K562 (cell line): Measurements from ENCODE around the gene FANCC. TPM values are rescaled to one million over a fixed set of nuclear protein-coding genes. Genes with fewer than 3 reads are reported as not detected.
A peak's percentile ranks its signal among the peaks of the same experiment; 100 is the strongest.

Source experiments
- DIDO1 ChIP-seq: fragments of 450-650 bp; IDR thresholded peaks from 2 replicates; pipeline ENCODE4 v1.6.1; 2016; ENCODE audit warnings: low read depth, missing biosample characterization, missing genetic modification characterization
- FUS ChIP-seq: fragments of 200-400 bp; formaldehyde crosslinking; optimal IDR thresholded peaks from 2 replicates; pipeline ENCODE3; 2017; ENCODE audit warnings: low read depth, low read length
- HMG20B ChIP-seq: fragments of 250-450 bp; sonication (Bioruptor Pico); IDR thresholded peaks from 2 replicates; pipeline ENCODE4 v1.5.0; 2021; ENCODE audit warnings: mild to moderate bottlenecking
- ILK ChIP-seq: fragments of 450-650 bp; IDR thresholded peaks from 2 replicates; pipeline ENCODE4 v1.6.1; 2016; ENCODE audit warnings: missing genetic modification characterization, low read depth, mild to moderate bottlenecking, missing compliant biosample characterization, moderate library complexity, borderline replicate concordance
- PYGO2 ChIP-seq: fragments of 450-650 bp; IDR thresholded peaks from 2 replicates; pipeline ENCODE4 v1.6.1; 2016; ENCODE audit warnings: mild to moderate bottlenecking, missing genetic modification characterization, moderate library complexity, missing compliant biosample characterization
- RBM17 ChIP-seq: fragments of 200-400 bp; formaldehyde crosslinking; IDR thresholded peaks from 2 replicates; pipeline ENCODE4 v1.6.1; 2017; ENCODE audit warnings: low read depth, mild to moderate bottlenecking, low read length, borderline replicate concordance
- SIRT6 ChIP-seq: IDR thresholded peaks from one replicate; pipeline ENCODE4 v1.6.1; 2012; ENCODE audit warnings: low read depth, mild to moderate bottlenecking, control low read depth, inconsistent platforms, low read length, moderate library complexity
- SREBF1 ChIP-seq: fragments of 150-350 bp; IDR thresholded peaks from 2 replicates; pipeline ENCODE4 v1.6.1; 2014; ENCODE audit warnings: antibody characterized with exemption, low read depth, low read length, borderline replicate concordance
- ZBTB7A ChIP-seq: IDR thresholded peaks from 2 replicates; pipeline ENCODE4 v1.6.1; 2011; ENCODE audit warnings: low read depth, mild to moderate bottlenecking, low read length, moderate library complexity, borderline replicate concordance; ENCODE audit not compliant: control insufficient read depth
- ZNF785 ChIP-seq: fragments of 250-450 bp; sonication (Bioruptor Pico); IDR thresholded peaks from 2 replicates; pipeline ENCODE4 v1.4.0; 2020; ENCODE audit warnings: mild to moderate bottlenecking
- polyA plus RNA-seq, 8 experiments: library from polyadenylated mRNA; depleted of rRNA in 4 of 8; stranded (reverse) in 5 of 8; unstranded in 3 of 8; fragments of >200 nt; fragmentation: Nextera tagmentation in 2 of 8; fragmentation: Illumina TruSeq in 1 of 8; extraction: Ambion mirVana in 2 of 8; extraction: Trizol in 1 of 8; gene quantifications; 2 replicates each; pipeline versions ENCODE4 v1.2.1 to v1.2.3, GENCODE V29; 2011 to 2014; ENCODE audit warnings: inconsistent platforms in 1 of 8, missing spikeins in 1 of 8
- total RNA-seq, 7 experiments: library from RNA; depleted of rRNA in 6 of 7; stranded (reverse); fragments of >200 nt in 6 of 7; fragmentation: Illumina TruSeq in 2 of 7; extraction: Trizol in 2 of 7; gene quantifications; 2 replicates each; pipeline versions ENCODE4 v1.2.1 to v1.2.3, GENCODE V29; 2011 to 2021; ENCODE audit warnings: low replicate concordance in 1 of 7
- TF ChIP-seq, protein P1 (sequence below): fragments of 450-650 bp; IDR thresholded peaks from 2 replicates; pipeline ENCODE4 v1.6.1; 2018; ENCODE audit not compliant: partially characterized antibody
- TF ChIP-seq, protein P2 (sequence below): sonication (generic); formaldehyde crosslinking; IDR thresholded peaks from 2 replicates; pipeline ENCODE4 v1.8.0; 2022; ENCODE audit warnings: mild to moderate bottlenecking, missing genetic modification reagents
- TF ChIP-seq, protein P3 (sequence below): IDR thresholded peaks from 2 replicates; pipeline ENCODE4 v1.6.1; 2014; ENCODE audit warnings: antibody characterized with exemption
- TF ChIP-seq, protein P4 (sequence below): fragments of 250-450 bp; sonication (Bioruptor Pico); IDR thresholded peaks from 2 replicates; pipeline ENCODE4 v1.5.0; 2021
- TF ChIP-seq, protein P5 (sequence below): IDR thresholded peaks from 3 replicates; pipeline ENCODE4 v1.6.1; 2011; ENCODE audit warnings: borderline replicate concordance, mild to moderate bottlenecking; ENCODE audit not compliant: insufficient read length, insufficient read depth

The FANCC gene
- total and polyA plus RNA-seq, 9 of the 15 experiments (the other 6 are each of a cell fraction or from before 2014, with no cell fraction given), result 4.6 to 18.4 (median 14.2) TPM

DNA sequence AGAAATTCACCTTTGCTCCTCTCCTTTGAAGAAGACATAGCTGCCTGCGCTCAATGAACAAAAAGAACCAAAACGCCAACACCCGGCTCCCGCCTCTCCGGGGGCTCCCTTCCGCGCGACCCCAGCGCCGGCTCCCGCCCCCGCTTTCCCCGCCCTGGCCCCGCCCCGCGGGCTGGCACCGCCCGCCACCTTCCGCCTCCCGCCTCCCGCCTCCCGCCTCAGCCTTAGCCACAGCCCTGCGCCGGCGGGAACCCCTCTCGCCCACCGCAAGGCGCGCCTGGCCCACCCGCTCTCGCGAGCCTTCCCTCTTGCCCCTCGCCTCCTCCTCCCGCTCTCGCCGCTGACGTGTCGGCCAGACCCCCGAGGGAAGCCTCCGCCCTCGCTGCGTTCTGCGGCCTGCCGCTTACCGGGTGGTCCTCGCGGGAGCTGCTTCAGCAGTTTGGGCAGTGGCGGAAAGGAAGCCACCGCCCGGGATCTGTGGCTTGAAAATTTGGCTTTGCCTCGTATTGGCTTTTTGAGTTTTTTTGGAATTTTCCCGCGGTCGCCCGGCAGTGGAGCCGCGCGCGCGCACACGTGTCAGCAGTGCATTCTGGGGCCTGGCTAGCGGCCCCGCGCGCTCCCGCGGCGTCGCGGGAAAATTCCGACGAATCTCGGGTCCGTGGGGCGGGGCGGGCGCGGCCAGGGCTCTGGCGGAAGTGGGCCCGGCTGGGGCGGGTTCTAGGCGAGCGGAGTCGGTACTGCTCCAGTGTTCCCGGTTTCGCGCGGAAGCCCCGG, at the start of gene FANCC (continued):
- TF ChIP-seq, protein P1, sequence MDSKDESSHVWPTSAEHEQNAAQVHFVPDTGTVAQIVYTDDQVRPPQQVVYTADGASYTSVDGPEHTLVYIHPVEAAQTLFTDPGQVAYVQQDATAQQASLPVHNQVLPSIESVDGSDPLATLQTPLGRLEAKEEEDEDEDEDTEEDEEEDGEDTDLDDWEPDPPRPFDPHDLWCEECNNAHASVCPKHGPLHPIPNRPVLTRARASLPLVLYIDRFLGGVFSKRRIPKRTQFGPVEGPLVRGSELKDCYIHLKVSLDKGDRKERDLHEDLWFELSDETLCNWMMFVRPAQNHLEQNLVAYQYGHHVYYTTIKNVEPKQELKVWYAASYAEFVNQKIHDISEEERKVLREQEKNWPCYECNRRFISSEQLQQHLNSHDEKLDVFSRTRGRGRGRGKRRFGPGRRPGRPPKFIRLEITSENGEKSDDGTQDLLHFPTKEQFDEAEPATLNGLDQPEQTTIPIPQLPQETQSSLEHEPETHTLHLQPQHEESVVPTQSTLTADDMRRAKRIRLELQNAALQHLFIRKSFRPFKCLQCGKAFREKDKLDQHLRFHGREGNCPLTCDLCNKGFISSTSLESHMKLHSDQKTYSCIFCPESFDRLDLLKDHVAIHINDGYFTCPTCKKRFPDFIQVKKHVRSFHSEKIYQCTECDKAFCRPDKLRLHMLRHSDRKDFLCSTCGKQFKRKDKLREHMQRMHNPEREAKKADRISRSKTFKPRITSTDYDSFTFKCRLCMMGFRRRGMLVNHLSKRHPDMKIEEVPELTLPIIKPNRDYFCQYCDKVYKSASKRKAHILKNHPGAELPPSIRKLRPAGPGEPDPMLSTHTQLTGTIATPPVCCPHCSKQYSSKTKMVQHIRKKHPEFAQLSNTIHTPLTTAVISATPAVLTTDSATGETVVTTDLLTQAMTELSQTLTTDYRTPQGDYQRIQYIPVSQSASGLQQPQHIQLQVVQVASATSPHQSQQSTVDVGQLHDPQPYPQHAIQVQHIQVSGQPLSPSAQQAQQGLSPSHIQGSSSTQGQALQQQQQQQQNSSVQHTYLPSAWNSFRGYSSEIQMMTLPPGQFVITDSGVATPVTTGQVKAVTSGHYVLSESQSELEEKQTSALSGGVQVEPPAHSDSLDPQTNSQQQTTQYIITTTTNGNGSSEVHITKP, result peak; percentile 92
- TF ChIP-seq, protein P2, sequence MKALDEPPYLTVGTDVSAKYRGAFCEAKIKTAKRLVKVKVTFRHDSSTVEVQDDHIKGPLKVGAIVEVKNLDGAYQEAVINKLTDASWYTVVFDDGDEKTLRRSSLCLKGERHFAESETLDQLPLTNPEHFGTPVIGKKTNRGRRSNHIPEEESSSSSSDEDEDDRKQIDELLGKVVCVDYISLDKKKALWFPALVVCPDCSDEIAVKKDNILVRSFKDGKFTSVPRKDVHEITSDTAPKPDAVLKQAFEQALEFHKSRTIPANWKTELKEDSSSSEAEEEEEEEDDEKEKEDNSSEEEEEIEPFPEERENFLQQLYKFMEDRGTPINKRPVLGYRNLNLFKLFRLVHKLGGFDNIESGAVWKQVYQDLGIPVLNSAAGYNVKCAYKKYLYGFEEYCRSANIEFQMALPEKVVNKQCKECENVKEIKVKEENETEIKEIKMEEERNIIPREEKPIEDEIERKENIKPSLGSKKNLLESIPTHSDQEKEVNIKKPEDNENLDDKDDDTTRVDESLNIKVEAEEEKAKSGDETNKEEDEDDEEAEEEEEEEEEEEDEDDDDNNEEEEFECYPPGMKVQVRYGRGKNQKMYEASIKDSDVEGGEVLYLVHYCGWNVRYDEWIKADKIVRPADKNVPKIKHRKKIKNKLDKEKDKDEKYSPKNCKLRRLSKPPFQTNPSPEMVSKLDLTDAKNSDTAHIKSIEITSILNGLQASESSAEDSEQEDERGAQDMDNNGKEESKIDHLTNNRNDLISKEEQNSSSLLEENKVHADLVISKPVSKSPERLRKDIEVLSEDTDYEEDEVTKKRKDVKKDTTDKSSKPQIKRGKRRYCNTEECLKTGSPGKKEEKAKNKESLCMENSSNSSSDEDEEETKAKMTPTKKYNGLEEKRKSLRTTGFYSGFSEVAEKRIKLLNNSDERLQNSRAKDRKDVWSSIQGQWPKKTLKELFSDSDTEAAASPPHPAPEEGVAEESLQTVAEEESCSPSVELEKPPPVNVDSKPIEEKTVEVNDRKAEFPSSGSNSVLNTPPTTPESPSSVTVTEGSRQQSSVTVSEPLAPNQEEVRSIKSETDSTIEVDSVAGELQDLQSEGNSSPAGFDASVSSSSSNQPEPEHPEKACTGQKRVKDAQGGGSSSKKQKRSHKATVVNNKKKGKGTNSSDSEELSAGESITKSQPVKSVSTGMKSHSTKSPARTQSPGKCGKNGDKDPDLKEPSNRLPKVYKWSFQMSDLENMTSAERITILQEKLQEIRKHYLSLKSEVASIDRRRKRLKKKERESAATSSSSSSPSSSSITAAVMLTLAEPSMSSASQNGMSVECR (CRISPR knock-in tag), result 0 out of 2 replicates have a peak, but pooled peaks have one; percentile 44
- TF ChIP-seq FUS (peak; percentile 37), ZNF785 (CRISPR knock-in tag) (no peak), SIRT6 (no peak), SREBF1 (no peak), ILK (no peak), RBM17 (no peak), HMG20B (CRISPR knock-in tag) (no peak), ZBTB7A (peak; percentile 97), DIDO1 (tag) (peak; percentile 61; the same call in 1 of the 2 replicates), PYGO2 (tag) (no peak)
- TF ChIP-seq, protein P3, sequence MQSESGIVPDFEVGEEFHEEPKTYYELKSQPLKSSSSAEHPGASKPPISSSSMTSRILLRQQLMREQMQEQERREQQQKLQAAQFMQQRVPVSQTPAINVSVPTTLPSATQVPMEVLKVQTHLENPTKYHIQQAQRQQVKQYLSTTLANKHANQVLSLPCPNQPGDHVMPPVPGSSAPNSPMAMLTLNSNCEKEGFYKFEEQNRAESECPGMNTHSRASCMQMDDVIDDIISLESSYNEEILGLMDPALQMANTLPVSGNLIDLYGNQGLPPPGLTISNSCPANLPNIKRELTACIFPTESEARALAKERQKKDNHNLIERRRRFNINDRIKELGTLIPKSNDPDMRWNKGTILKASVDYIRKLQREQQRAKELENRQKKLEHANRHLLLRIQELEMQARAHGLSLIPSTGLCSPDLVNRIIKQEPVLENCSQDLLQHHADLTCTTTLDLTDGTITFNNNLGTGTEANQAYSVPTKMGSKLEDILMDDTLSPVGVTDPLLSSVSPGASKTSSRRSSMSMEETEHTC, result no peak
- TF ChIP-seq, protein P4, sequence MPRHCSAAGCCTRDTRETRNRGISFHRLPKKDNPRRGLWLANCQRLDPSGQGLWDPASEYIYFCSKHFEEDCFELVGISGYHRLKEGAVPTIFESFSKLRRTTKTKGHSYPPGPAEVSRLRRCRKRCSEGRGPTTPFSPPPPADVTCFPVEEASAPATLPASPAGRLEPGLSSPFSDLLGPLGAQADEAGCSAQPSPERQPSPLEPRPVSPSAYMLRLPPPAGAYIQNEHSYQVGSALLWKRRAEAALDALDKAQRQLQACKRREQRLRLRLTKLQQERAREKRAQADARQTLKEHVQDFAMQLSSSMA (CRISPR knock-in tag), result no peak
- TF ChIP-seq, protein P5, sequence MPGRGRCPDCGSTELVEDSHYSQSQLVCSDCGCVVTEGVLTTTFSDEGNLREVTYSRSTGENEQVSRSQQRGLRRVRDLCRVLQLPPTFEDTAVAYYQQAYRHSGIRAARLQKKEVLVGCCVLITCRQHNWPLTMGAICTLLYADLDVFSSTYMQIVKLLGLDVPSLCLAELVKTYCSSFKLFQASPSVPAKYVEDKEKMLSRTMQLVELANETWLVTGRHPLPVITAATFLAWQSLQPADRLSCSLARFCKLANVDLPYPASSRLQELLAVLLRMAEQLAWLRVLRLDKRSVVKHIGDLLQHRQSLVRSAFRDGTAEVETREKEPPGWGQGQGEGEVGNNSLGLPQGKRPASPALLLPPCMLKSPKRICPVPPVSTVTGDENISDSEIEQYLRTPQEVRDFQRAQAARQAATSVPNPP, result no peak
